Ovary (tissue), 3 donors: Measurements from ENCODE around the gene EMSY.

Experiments
- POLR2A ChIP-seq: fragments of 450-650 bp; IDR thresholded peaks from one replicate; pipeline ENCODE4 v1.6.1; 2017; ENCODE audit warnings: antibody characterized with exemption, mild to moderate bottlenecking, moderate library complexity
- TF ChIP-seq, protein P1 (sequence below), 3 donors: fragments of 450-650 bp in 2 of 3; fragments of 200-600 bp in 1 of 3; IDR thresholded peaks; one replicate each; pipeline versions ENCODE4 v1.5.1 to v1.8.0; 2016 to 2022; ENCODE audit warnings: antibody characterized with exemption in 3 of 3, mild to moderate bottlenecking in 1 of 3
- donor health status: DM: no; HTN: no; CAD: no.

DNA sequence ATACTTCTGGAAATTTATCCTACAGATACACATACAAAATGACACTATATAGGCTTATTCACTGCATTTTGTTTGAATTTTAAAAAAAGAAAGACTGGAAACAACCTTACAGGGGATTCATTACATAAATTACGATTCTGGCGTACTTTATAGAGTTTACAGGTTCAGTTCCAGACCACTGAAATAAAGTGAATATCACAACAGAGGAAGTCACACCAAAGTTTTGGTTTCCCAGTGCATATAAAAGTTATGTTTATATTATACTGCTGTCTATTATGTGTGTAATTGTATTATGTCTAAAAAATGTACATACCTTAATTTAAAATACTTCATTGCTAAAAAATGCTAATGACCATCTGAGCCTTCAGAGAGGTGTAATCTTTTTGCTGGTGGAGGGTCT is 62.0 kb downstream of the EMSY start:
- TF ChIP-seq POLR2A = no peak
- TF ChIP-seq, protein P1, sequence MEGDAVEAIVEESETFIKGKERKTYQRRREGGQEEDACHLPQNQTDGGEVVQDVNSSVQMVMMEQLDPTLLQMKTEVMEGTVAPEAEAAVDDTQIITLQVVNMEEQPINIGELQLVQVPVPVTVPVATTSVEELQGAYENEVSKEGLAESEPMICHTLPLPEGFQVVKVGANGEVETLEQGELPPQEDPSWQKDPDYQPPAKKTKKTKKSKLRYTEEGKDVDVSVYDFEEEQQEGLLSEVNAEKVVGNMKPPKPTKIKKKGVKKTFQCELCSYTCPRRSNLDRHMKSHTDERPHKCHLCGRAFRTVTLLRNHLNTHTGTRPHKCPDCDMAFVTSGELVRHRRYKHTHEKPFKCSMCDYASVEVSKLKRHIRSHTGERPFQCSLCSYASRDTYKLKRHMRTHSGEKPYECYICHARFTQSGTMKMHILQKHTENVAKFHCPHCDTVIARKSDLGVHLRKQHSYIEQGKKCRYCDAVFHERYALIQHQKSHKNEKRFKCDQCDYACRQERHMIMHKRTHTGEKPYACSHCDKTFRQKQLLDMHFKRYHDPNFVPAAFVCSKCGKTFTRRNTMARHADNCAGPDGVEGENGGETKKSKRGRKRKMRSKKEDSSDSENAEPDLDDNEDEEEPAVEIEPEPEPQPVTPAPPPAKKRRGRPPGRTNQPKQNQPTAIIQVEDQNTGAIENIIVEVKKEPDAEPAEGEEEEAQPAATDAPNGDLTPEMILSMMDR (IDR thresholded peaks at IDR 0.05) = no peak
